ENCODE data around the gene GAL3ST1.
"Not testable (repeated sequence)": the region's sequence is repeated elsewhere in the genome, so short reads cannot be mapped to it uniquely, and the experiment has no call there.

The GAL3ST1 gene

GRCh38 chr22:30574095-30574981, at the start of gene GAL3ST1:
TSS of gene GAL3ST1 (minus strand) at chr22:30574665. CDS start at chr22:30557392, 17,273 bp downstream.
- no peak within 1 kb of the TSS for H3K27ac Mint-ChIP-seq

GRCh38 chr22:30619909-30620308, 45.4 kb upstream of the GAL3ST1 start:
- not testable (repeated sequence) for H3K9me3 Mint-ChIP-seq; H3K4me3 Mint-ChIP-seq; H3K4me1 Mint-ChIP-seq (ENCODE audit: low read depth); H3K36me3 Mint-ChIP-seq (ENCODE audit: low read depth); H3K27me3 Mint-ChIP-seq (ENCODE audit: low read depth); H3K27ac Mint-ChIP-seq

More at GRCh38 chr22:30574095-30574981, at the start of gene GAL3ST1:
- peaks cover 23% of the 10 kb centered on the region for H3K36me3 Mint-ChIP-seq (ENCODE audit: low read depth)
- H3K4me1 Mint-ChIP-seq (ENCODE audit: low read depth) = no peaks in the 10 kb centered on the region
- no peaks in the 10 kb centered on the region for H3K27me3 Mint-ChIP-seq (ENCODE audit: low read depth)
- H3K9me3 Mint-ChIP-seq = no peaks in the 10 kb centered on the region
- H3K4me3 Mint-ChIP-seq = no peak within 1 kb of the TSS

GRCh38 chr22:30617819-30618218, 43.4 kb upstream of the GAL3ST1 start:
- Mint-ChIP-seq H3K4me3 (no peak overlapping the region), H3K27ac (no peak overlapping the region), H3K4me1 (ENCODE audit: low read depth) (peaks cover 3% of the 10 kb centered on the region), H3K9me3 (no peaks in the 10 kb centered on the region), H3K27me3 (ENCODE audit: low read depth) (no peaks in the 10 kb centered on the region), H3K36me3 (ENCODE audit: low read depth) (no peaks in the 10 kb centered on the region)

- Mint-ChIP-seq H3K27ac (no peak overlapping the region), H3K4me1 (ENCODE audit: low read depth) (peaks cover 5% of the 10 kb centered on the region), H3K27me3 (ENCODE audit: low read depth) (no peaks in the 10 kb centered on the region), H3K36me3 (ENCODE audit: low read depth) (no peaks in the 10 kb centered on the region), H3K4me3 (no peak overlapping the region), H3K9me3 (no peaks in the 10 kb centered on the region)
Measured at GRCh38 chr22:30615543-30615954, 41.1 kb upstream of the GAL3ST1 start.

- H3K27ac Mint-ChIP-seq = no peak overlapping the region
- H3K9me3 Mint-ChIP-seq = no peaks in the 10 kb centered on the region
Measured at GRCh38 chr22:30614879-30615278, 40.4 kb upstream of the GAL3ST1 start.

GRCh38 chr22:30614268-30614667, 39.8 kb upstream of the GAL3ST1 start:
- Mint-ChIP-seq H3K36me3 (ENCODE audit: low read depth) (no peaks in the 10 kb centered on the region), H3K4me1 (ENCODE audit: low read depth) (peaks cover 17% of the 10 kb centered on the region), H3K4me3 (no peak overlapping the region), H3K27ac (no peak overlapping the region), H3K9me3 (no peaks in the 10 kb centered on the region), H3K27me3 (ENCODE audit: low read depth) (no peaks in the 10 kb centered on the region)

More at GRCh38 chr22:30614879-30615278, 40.4 kb upstream of the GAL3ST1 start:
- Mint-ChIP-seq H3K27me3 (ENCODE audit: low read depth) (no peaks in the 10 kb centered on the region), H3K36me3 (ENCODE audit: low read depth) (no peaks in the 10 kb centered on the region), H3K4me3 (no peak overlapping the region), H3K4me1 (ENCODE audit: low read depth) (peaks cover 11% of the 10 kb centered on the region)

- Mint-ChIP-seq H3K36me3 (ENCODE audit: low read depth) (no peaks in the 10 kb centered on the region), H3K9me3 (no peaks in the 10 kb centered on the region), H3K4me3 (no peak overlapping the region), H3K27me3 (ENCODE audit: low read depth) (no peaks in the 10 kb centered on the region), H3K4me1 (ENCODE audit: low read depth) (peaks cover 29% of the 10 kb centered on the region), H3K27ac (no peak overlapping the region)
Measured at GRCh38 chr22:30612789-30613188, 38.3 kb upstream of the GAL3ST1 start.

- peaks cover 39% of the 10 kb centered on the region for H3K4me1 Mint-ChIP-seq (ENCODE audit: low read depth)
- no peak overlapping the region for H3K27ac Mint-ChIP-seq
- H3K27me3 Mint-ChIP-seq (ENCODE audit: low read depth) = peaks cover 3% of the 10 kb centered on the region
- no peaks in the 10 kb centered on the region for H3K9me3 Mint-ChIP-seq
- no peak overlapping the region for H3K4me3 Mint-ChIP-seq
- no peaks in the 10 kb centered on the region for H3K36me3 Mint-ChIP-seq (ENCODE audit: low read depth)
Measured at GRCh38 chr22:30611197-30611596, 36.7 kb upstream of the GAL3ST1 start.

GRCh38 chr22:30610299-30610698, 35.8 kb upstream of the GAL3ST1 start:
- H3K27me3 Mint-ChIP-seq (ENCODE audit: low read depth) = peaks cover 6% of the 10 kb centered on the region
- H3K4me1 Mint-ChIP-seq (ENCODE audit: low read depth) = peaks cover 43% of the 10 kb centered on the region
- H3K36me3 Mint-ChIP-seq (ENCODE audit: low read depth) = no peaks in the 10 kb centered on the region
- no peaks in the 10 kb centered on the region for H3K9me3 Mint-ChIP-seq
- no peak overlapping the region for H3K27ac Mint-ChIP-seq
- H3K4me3 Mint-ChIP-seq = no peak overlapping the region

GRCh38 chr22:30609260-30610185, 35.1 kb upstream of the GAL3ST1 start:
- Mint-ChIP-seq H3K27ac (peak overlapping the region; percentile 87), H3K9me3 (no peaks in the 10 kb centered on the region), H3K4me3 (peak overlapping the region; percentile 33), H3K36me3 (ENCODE audit: low read depth) (no peaks in the 10 kb centered on the region), H3K4me1 (ENCODE audit: low read depth) (peaks cover 43% of the 10 kb centered on the region), H3K27me3 (ENCODE audit: low read depth) (peaks cover 8% of the 10 kb centered on the region)

- Mint-ChIP-seq H3K9me3 (no peaks in the 10 kb centered on the region), H3K4me1 (ENCODE audit: low read depth) (peaks cover 40% of the 10 kb centered on the region), H3K27ac (no peak overlapping the region), H3K36me3 (ENCODE audit: low read depth) (no peaks in the 10 kb centered on the region), H3K27me3 (ENCODE audit: low read depth) (peaks cover 8% of the 10 kb centered on the region), H3K4me3 (peak overlapping the region; percentile 81)
Measured at GRCh38 chr22:30607939-30608338, 33.5 kb upstream of the GAL3ST1 start.

- Mint-ChIP-seq H3K36me3 (ENCODE audit: low read depth) (no peaks in the 10 kb centered on the region), H3K9me3 (no peaks in the 10 kb centered on the region), H3K27me3 (ENCODE audit: low read depth) (peaks cover 8% of the 10 kb centered on the region), H3K4me3 (peak overlapping the region; percentile 81), H3K27ac (peak overlapping the region; percentile 73), H3K4me1 (ENCODE audit: low read depth) (peaks cover 40% of the 10 kb centered on the region)
Measured at GRCh38 chr22:30607300-30607930, 33.0 kb upstream of the GAL3ST1 start.

GRCh38 chr22:30606455-30607299, 32.2 kb upstream of the GAL3ST1 start, which contains the start of gene TCN2:
TSS of gene TCN2 (plus strand) at chr22:30607174. CDS start at chr22:30607332, 158 bp downstream.
- peak within 1 kb of the TSS; percentile 73 for H3K27ac Mint-ChIP-seq
- no peaks in the 10 kb centered on the region for H3K9me3 Mint-ChIP-seq
- no peaks in the 10 kb centered on the region for H3K36me3 Mint-ChIP-seq (ENCODE audit: low read depth)
- peak within 1 kb of the TSS; percentile 81 for H3K4me3 Mint-ChIP-seq
- H3K27me3 Mint-ChIP-seq (ENCODE audit: low read depth) = peaks cover 11% of the 10 kb centered on the region
- peaks cover 43% of the 10 kb centered on the region for H3K4me1 Mint-ChIP-seq (ENCODE audit: low read depth)
